MCF 10A (cell line): ENCODE results near the gene MNAT1. TPM values are rescaled to one million over a fixed set of nuclear protein-coding genes. Genes with fewer than 3 reads are reported as not detected.

Experiments
- BruUV-seq: library from RNA; stranded (reverse); fragments of 400-500 nt; replicated peaks from 2 replicates; lab custom pipeline; 2021; lab: Mats Ljungman, UMichigan
- CTCF ChIA-PET: fragments of 300-600 bp; sonication (Branson Sonifier 250); formaldehyde crosslinking; extraction: SDS; loops from one replicate; lab custom pipeline; 2021; ENCODE audit warnings: antibody characterized with exemption, inconsistent platforms; lab: Yijun Ruan, JAX
- POLR2A ChIA-PET: fragments of 300-600, 350-650 bp; sonication (Branson Sonifier 250); formaldehyde crosslinking; extraction: SDS; loops from one replicate; lab custom pipeline; 2020; ENCODE audit warnings: antibody characterized with exemption, inconsistent platforms; lab: Yijun Ruan, JAX
- DNase-seq: peaks from one replicate; pipeline ENCODE4 v3.0.0-alpha.2; 2018; ENCODE audit not compliant: unreplicated experiment
- H3K27ac Mint-ChIP-seq: one replicate; pipeline ENCODE4 v1.8.0; 2022; ENCODE audit warnings: mild to moderate bottlenecking, low read depth, mixed read lengths; ENCODE audit not compliant: unreplicated experiment
- H3K27me3 Mint-ChIP-seq: one replicate; pipeline ENCODE4 v1.8.0; 2022; ENCODE audit warnings: mixed read lengths; ENCODE audit not compliant: insufficient read depth, unreplicated experiment
- H3K36me3 Mint-ChIP-seq: one replicate; pipeline ENCODE4 v1.8.0; 2022; ENCODE audit warnings: mild to moderate bottlenecking, moderate library complexity, mixed read lengths; ENCODE audit not compliant: insufficient read depth, unreplicated experiment
- H3K4me1 Mint-ChIP-seq: one replicate; pipeline ENCODE4 v1.8.0; 2022; ENCODE audit warnings: mixed read lengths; ENCODE audit not compliant: insufficient read depth, unreplicated experiment
- H3K4me3 Mint-ChIP-seq: one replicate; pipeline ENCODE4 v1.8.0; 2022; ENCODE audit warnings: mild to moderate bottlenecking, moderate library complexity, mixed read lengths; ENCODE audit not compliant: unreplicated experiment
- H3K9me3 Mint-ChIP-seq: one replicate; pipeline ENCODE4 v1.8.0; 2022; ENCODE audit warnings: mixed read lengths; ENCODE audit not compliant: unreplicated experiment
- intact Hi-C: fragments of 100-400 bp; cut with micrococcal nuclease; formaldehyde crosslinking; loops from 2 replicates; pipeline ENCODE4 v1.14.1; 2022
- total RNA-seq: library from RNA; stranded (reverse); gene quantifications from 2 replicates; pipeline ENCODE4 v1.2.3, GENCODE V29; 2022
- TF ChIP-seq, protein P1 (sequence below): fragments of 200-600 bp; IDR thresholded peaks from one replicate; pipeline ENCODE4 v1.8.0; 2022; ENCODE audit warnings: antibody characterized with exemption, mild to moderate bottlenecking; ENCODE audit not compliant: unreplicated experiment

The MNAT1 gene
- total RNA-seq, 1 experiment from 2014 or later: 57.5 TPM

GRCh38 chr14:60984196-60984595, 249.6 kb downstream of the MNAT1 start:
- Mint-ChIP-seq H3K4me1 (peaks cover 11% of the 10 kb centered on the region), H3K27ac (no peak overlapping the region), H3K27me3 (no peaks in the 10 kb centered on the region), H3K4me3 (no peak overlapping the region), H3K9me3 (no peaks in the 10 kb centered on the region), H3K36me3 (peaks cover 7% of the 10 kb centered on the region)
- no peak for DNase-seq
- ChIA-PET POLR2A (interaction anchor here (0.6 kb wide), 1 partner anchor 235 kb away, joined by 4 read pairs; no protein-coding TSS in a partner anchor), CTCF (interaction anchor here (1.0 to 1.3 kb wide), 2 partner anchors 262 to 359 kb away, joined by 4 to 6 read pairs; no protein-coding TSS in a partner anchor)
- intact Hi-C loops: loop anchor here (5.0 kb wide), 2 partner anchors 198 to 357 kb away; no protein-coding TSS in a partner anchor
- no TSS peak for BruUV-seq
- TF ChIP-seq, protein P1, sequence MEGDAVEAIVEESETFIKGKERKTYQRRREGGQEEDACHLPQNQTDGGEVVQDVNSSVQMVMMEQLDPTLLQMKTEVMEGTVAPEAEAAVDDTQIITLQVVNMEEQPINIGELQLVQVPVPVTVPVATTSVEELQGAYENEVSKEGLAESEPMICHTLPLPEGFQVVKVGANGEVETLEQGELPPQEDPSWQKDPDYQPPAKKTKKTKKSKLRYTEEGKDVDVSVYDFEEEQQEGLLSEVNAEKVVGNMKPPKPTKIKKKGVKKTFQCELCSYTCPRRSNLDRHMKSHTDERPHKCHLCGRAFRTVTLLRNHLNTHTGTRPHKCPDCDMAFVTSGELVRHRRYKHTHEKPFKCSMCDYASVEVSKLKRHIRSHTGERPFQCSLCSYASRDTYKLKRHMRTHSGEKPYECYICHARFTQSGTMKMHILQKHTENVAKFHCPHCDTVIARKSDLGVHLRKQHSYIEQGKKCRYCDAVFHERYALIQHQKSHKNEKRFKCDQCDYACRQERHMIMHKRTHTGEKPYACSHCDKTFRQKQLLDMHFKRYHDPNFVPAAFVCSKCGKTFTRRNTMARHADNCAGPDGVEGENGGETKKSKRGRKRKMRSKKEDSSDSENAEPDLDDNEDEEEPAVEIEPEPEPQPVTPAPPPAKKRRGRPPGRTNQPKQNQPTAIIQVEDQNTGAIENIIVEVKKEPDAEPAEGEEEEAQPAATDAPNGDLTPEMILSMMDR: no peak

- TF ChIP-seq, protein P1: no peak
- no peak for DNase-seq
- Mint-ChIP-seq H3K27me3 (no peaks in the 10 kb centered on the region), H3K4me1 (peaks cover 6% of the 10 kb centered on the region), H3K9me3 (no peaks in the 10 kb centered on the region), H3K27ac (no peak overlapping the region), H3K4me3 (no peak overlapping the region), H3K36me3 (peaks cover 12% of the 10 kb centered on the region)
- no TSS peak for BruUV-seq
- intact Hi-C loops: no loop called here
- ChIA-PET CTCF (interaction anchor here (0.6 kb wide), 1 partner anchor 120 kb away, joined by 3 read pairs; no protein-coding TSS in a partner anchor), POLR2A (interaction anchor here (0.6 kb wide), 2 partner anchors 179 to 198 kb away, joined by 3 read pairs; no protein-coding TSS in a partner anchor)
These were observed 251.9 kb downstream of the MNAT1 start for GRCh38 chr14:60986500-60986899.

- intact Hi-C loops: no loop called here
- no peak overlapping the region for H3K27ac Mint-ChIP-seq
- DNase-seq: no peak
- H3K9me3 Mint-ChIP-seq: no peaks in the 10 kb centered on the region
- peaks cover 24% of the 10 kb centered on the region for H3K36me3 Mint-ChIP-seq
- ChIA-PET POLR2A (interaction anchor here (1.6 kb wide), 1 partner anchor 8 kb away, joined by 4 read pairs; no protein-coding TSS in a partner anchor), CTCF (interaction anchor here (0.7 to 1.0 kb wide), 2 partner anchors 36 to 412 kb away, joined by 3 read pairs; no protein-coding TSS in a partner anchor)
- TF ChIP-seq, protein P1: no peak
- H3K4me1 Mint-ChIP-seq: no peaks in the 10 kb centered on the region
- H3K27me3 Mint-ChIP-seq: no peaks in the 10 kb centered on the region
- no peak overlapping the region for H3K4me3 Mint-ChIP-seq
- no TSS peak for BruUV-seq
These were observed 255.0 kb downstream of the MNAT1 start for GRCh38 chr14:60989599-60989998.

DNA sequence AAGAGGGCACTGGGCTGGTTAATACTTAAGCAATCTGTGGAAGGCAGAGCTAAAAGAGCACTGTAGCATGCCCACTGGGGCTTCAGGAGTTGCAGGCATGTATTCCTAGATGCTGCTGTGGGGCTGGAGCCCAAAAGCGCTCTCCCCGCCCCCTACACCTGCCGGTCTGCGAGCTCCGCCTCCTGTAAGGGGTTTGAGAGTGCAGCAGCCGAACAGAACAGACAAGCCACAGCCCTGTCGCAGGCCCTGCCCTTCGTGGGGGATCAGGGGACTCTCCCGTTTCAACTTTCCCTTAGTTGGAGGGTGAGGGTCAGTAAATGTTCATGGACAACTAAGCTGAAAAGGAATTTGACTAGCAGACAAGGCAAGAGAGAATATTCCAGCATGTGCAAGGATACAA, 264.1 kb downstream of the MNAT1 start:
- no peak for DNase-seq
- ChIA-PET CTCF (interaction anchor here (0.6 to 0.9 kb wide), 2 partner anchors 30 to 254 kb away, joined by 3 read pairs; no protein-coding TSS in a partner anchor), POLR2A (no interaction called here)
- Mint-ChIP-seq H3K4me3 (no peak overlapping the region), H3K27me3 (no peaks in the 10 kb centered on the region), H3K36me3 (no peaks in the 10 kb centered on the region), H3K27ac (peak overlapping the region; percentile 21), H3K4me1 (peaks cover 4% of the 10 kb centered on the region), H3K9me3 (no peaks in the 10 kb centered on the region)
- BruUV-seq: no TSS peak
- TF ChIP-seq, protein P1: no peak
- intact Hi-C loops: no loop called here
